Spleen (tissue), 11 donors: ENCODE measurements around the gene P2RX6. TPM values are rescaled to one million over a fixed set of nuclear protein-coding genes. Genes with fewer than 3 reads are reported as not detected.
A peak's percentile ranks its signal among the peaks of the same experiment; 100 is the strongest.

Source experiments
- DNase-seq: peaks from one replicate; pipeline ENCODE4 v3.0.0-alpha.2; 2020
- H3K27ac ChIP-seq, 8 donors: fragments of 200-600 bp; sonication (generic) in 7 of 8; 1 replicate in 4 of 8; 2 replicates in 4 of 8; pipeline versions ENCODE4 v1.5.0 to v1.8.0; 2016 to 2021; ENCODE audit warnings: inconsistent platforms in 4 of 8, mild to moderate bottlenecking in 4 of 8, moderate library complexity in 1 of 8
- H3K27me3 ChIP-seq, 7 donors: fragments of 200-600 bp; sonication (generic) in 6 of 7; replicated peaks in 1 of 7; 1 replicate in 4 of 7; 2 replicates in 3 of 7; pipeline versions ENCODE4 v1.5.0 to v1.8.0; 2016 to 2021; ENCODE audit warnings: inconsistent platforms in 3 of 7, mild to moderate bottlenecking in 1 of 7
- H3K36me3 ChIP-seq, 6 donors: fragments of 200-600 bp; sonication (generic) in 5 of 6; 1 replicate in 4 of 6; 2 replicates in 2 of 6; pipeline versions ENCODE4 v1.5.0 to v1.8.0; 2016 to 2021; ENCODE audit warnings: inconsistent platforms in 2 of 6
- H3K4me1 ChIP-seq, 6 donors: fragments of 200-600 bp; sonication (generic) in 5 of 6; 1 replicate in 3 of 6; 2 replicates in 3 of 6; pipeline versions ENCODE4 v1.5.0 to v1.8.0; 2016 to 2021; ENCODE audit warnings: inconsistent platforms in 3 of 6
- H3K4me3 ChIP-seq, 8 donors: fragments of 200-600 bp; sonication (generic) in 7 of 8; 1 replicate in 4 of 8; 2 replicates in 4 of 8; pipeline versions ENCODE4 v1.5.0 to v1.8.0; 2016 to 2021; ENCODE audit warnings: inconsistent platforms in 4 of 8, mild to moderate bottlenecking in 4 of 8, moderate library complexity in 2 of 8
- H3K9me3 ChIP-seq, 8 donors: fragments of 200-600 bp; sonication (generic) in 7 of 8; 1 replicate in 4 of 8; 2 replicates in 4 of 8; pipeline versions ENCODE4 v1.5.0 to v1.8.0; 2016 to 2021; ENCODE audit warnings: inconsistent platforms in 4 of 8
- CTCF ChIP-seq, 11 experiments: fragments of 200-600 bp in 7 of 11; fragments of 450-650 bp in 4 of 11; sonication (generic) in 4 of 11; IDR thresholded peaks in 8 of 11; conservative IDR thresholded peaks in 3 of 11; 1 replicate in 7 of 11; 2 replicates in 4 of 11; pipeline versions ENCODE4 v1.4.0 to v1.8.0; 2016 to 2021; ENCODE audit warnings: antibody characterized with exemption in 11 of 11, inconsistent platforms in 4 of 11, mild to moderate bottlenecking in 1 of 11
- POLR2A ChIP-seq, 3 donors: fragments of 450-650 bp; IDR thresholded peaks; one replicate each; pipeline ENCODE4 v1.5.1; 2017; ENCODE audit warnings: antibody characterized with exemption in 3 of 3, mild to moderate bottlenecking in 1 of 3
- POLR2AphosphoS5 ChIP-seq, 3 donors: sonication (generic); formaldehyde crosslinking; IDR thresholded peaks; one replicate each; pipeline ENCODE4 v1.5.1; 2017; ENCODE audit warnings: antibody characterized with exemption in 3 of 3
- WGBS, 5 donors: extraction: QIAGEN DNeasy Blood & Tissue Kit in 3 of 5; methylation state at CpG; one replicate each; pipeline versions ENCODE4 v1.1.5 to v1.1.7; 2013 to 2018; 5-methylcytosine and 5-hydroxymethylcytosine counted together
- intact Hi-C: fragments of 100-400 bp; cut with DNase I; formaldehyde crosslinking; loops from one replicate; pipeline ENCODE4 v1.15.0; 2023; ENCODE audit warnings: low total_unique reads
- polyA plus RNA-seq, 3 donors: library from polyadenylated mRNA; stranded (reverse); fragments of 200-250 nt; gene quantifications; one replicate each; pipeline ENCODE4 v1.2.1, GENCODE V29; 2013
- total RNA-seq, 7 donors: library from RNA; depleted of rRNA in 3 of 7; stranded (reverse); fragments of >200 nt in 3 of 7; fragmentation: NEBNext Ultra II Directional in 4 of 7; extraction: Animal tissue kit (Norgen Biotek cat#: 25700) in 4 of 7; gene quantifications; one replicate each; pipeline versions ENCODE4 v1.1.0 to v1.2.1, GENCODE V29; 2016 to 2021
- donor health status: healthy with polysubstance abuse.
- donor health status: DM: no; HTN: no; CAD: no; lungs with moderate emphysema.
- donor health status: DM: no; HTN: no; CAD: no.
- donor health status: Bipolar disorder and iron deficiency.
- donor health status: healthy.
- donor health status: DM: no; HTN: no; CAD: no.
- donor health status: DM: yes; HTN: yes; CAD: no.

Gene P2RX6
- total and polyA plus RNA-seq, 10 donors, result 0.86 to 14.4 (median 4.4) TPM

GRCh38 chr22:21013657-21014201 lies 1.2 kb upstream of the P2RX6 start:
- peaks cover 0 to 12% (median 0%) of the 10 kb centered on the region in 7 donors for H3K27me3 ChIP-seq
- peaks cover 0 to 3% (median 0%) of the 10 kb centered on the region in 6 donors for H3K36me3 ChIP-seq
- no peak for DNase-seq
- H3K9me3 ChIP-seq, result no peaks in the 10 kb centered on the region
- H3K4me1 ChIP-seq, result peaks cover 13 to 37% (median 25%) of the 10 kb centered on the region in 6 donors
- intact Hi-C loops, result loop anchor here (10.0 kb wide), 1 partner anchor 49 kb away; the partner anchor contains the start of gene AIFM3
- 9 to 56% (median 16%) methylated on average over 5 to 24 of the region's 24 CpGs for WGBS, 5 donors
- H3K27ac ChIP-seq, result peak overlapping the region; percentile 39 to 85 (median 78)
- peak overlapping the region; percentile 32 to 74 (median 48) for H3K4me3 ChIP-seq
- TF ChIP-seq POLR2A (IDR thresholded peaks at IDR 0.05) (no peak), CTCF (IDR thresholded peaks at IDR 0.05 in 8 of 11, conservative IDR thresholded peaks at IDR 0.05 in 3 of 11) (no peak), POLR2AphosphoS5 (IDR thresholded peaks at IDR 0.05) (no peak)

GRCh38 chr22:21014202-21014725 lies 701 bp upstream of the P2RX6 start:
- no peaks in the 10 kb centered on the region for H3K36me3 ChIP-seq
- TF ChIP-seq CTCF (IDR thresholded peaks at IDR 0.05 in 8 of 11, conservative IDR thresholded peaks at IDR 0.05 in 3 of 11) (no peak), POLR2A (IDR thresholded peaks at IDR 0.05) (no peak), POLR2AphosphoS5 (IDR thresholded peaks at IDR 0.05) (peak; percentile 59 to 84 (median 79))
- peak overlapping the region in 7 of 8 donors; percentile 61 to 85 (median 80) for H3K27ac ChIP-seq
- intact Hi-C loops, result loop anchor here (10.0 kb wide), 1 partner anchor 49 kb away; the partner anchor contains the start of gene AIFM3
- H3K27me3 ChIP-seq, result peaks cover 0 to 12% (median 0%) of the 10 kb centered on the region in 7 donors
- no peaks in the 10 kb centered on the region for H3K9me3 ChIP-seq
- H3K4me3 ChIP-seq, result peak overlapping the region; percentile 32 to 74 (median 48)
- peak; percentile 96 for DNase-seq
- WGBS, 5 donors, result 0 to 2% (median 1%) methylated on average over 12 to 40 of the region's 40 CpGs
- H3K4me1 ChIP-seq, result peaks cover 13 to 37% (median 25%) of the 10 kb centered on the region in 6 donors

- H3K27me3 ChIP-seq, result peaks cover 0 to 12% (median 0%) of the 10 kb centered on the region in 7 donors
- intact Hi-C loops, result loop anchor here (10.0 kb wide), 1 partner anchor 51 kb away; the partner anchor contains the start of gene AIFM3
- peak overlapping the region in 4 of 8 donors; percentile 15 to 74 (median 50) for H3K4me3 ChIP-seq
Measured at GRCh38 chr22:21015466-21016006, 571 bp downstream of the P2RX6 start.

More at GRCh38 chr22:21015466-21016006, 571 bp downstream of the P2RX6 start:
- Histone ChIP-seq H3K9me3 (no peaks in the 10 kb centered on the region), H3K4me1 (peaks cover 13 to 37% (median 25%) of the 10 kb centered on the region in 6 donors), H3K27ac (peak overlapping the region in 7 of 8 donors; percentile 29 to 85 (median 80)), H3K36me3 (no peaks in the 10 kb centered on the region)
- DNase-seq, result peak; percentile 61
- WGBS, 5 donors, result 59 to 73% (median 69%) methylated on average over 10 of the region's 10 CpGs
- TF ChIP-seq CTCF (IDR thresholded peaks at IDR 0.05 in 8 of 11, conservative IDR thresholded peaks at IDR 0.05 in 3 of 11) (no peak), POLR2A (IDR thresholded peaks at IDR 0.05) (no peak), POLR2AphosphoS5 (IDR thresholded peaks at IDR 0.05) (no peak)
